ENCODE results near the gene IL19. TPM values are rescaled to one million over a fixed set of nuclear protein-coding genes. Genes with fewer than 3 reads are reported as not detected.
A peak's percentile ranks its signal among the peaks of the same experiment; 100 is the strongest.
"Not testable (repeated sequence)": the region's sequence is repeated elsewhere in the genome, so short reads cannot be mapped to it uniquely, and the experiment has no call there.

Gene IL19
- total and polyA plus RNA-seq, 5 donors from 2014 or later, result not detected

DNA sequence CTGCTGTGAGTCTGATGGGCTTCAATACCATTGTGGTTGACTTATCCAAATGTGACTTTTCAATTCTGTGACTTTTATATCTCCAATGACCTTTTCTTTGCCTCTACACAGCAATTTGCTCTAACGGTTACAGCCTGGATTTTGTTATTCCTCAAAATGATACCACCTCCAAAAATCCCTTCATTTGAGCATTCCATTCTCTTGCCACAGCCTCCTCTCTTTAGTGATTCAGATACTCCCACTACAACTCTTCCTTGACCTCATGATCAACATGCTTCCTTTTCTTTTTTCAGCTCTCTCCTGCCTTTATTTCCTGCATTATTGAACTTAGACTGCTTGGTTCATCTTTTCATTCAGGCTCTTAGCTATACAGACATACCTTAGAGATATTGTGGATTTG lies 16.6 kb upstream of the IL19 start:
- peak overlapping the region in 1 of 3 donors; percentile 42 for H3K27ac Mint-ChIP-seq

GRCh38 chr1:206757524-206758266 lies 12.9 kb upstream of the IL19 start:
- peak; percentile 97 to 98 for ATAC-seq (ENCODE audit: low read depth in 2 of 2)
- Histone ChIP-seq H3K4me1 (ENCODE audit: control insufficient read depth, insufficient read depth, low read length, poor library complexity, severe bottlenecking) (peaks cover 41% of the 10 kb centered on the region), H3K9me3 (ENCODE audit: control insufficient read depth in 2 of 2, low read length in 2 of 2) (no peaks in the 10 kb centered on the region), H3K4me3 (ENCODE audit: low read depth, low read length) (peak overlapping the region; percentile 77), H3K27me3 (ENCODE audit: control insufficient read depth, insufficient read depth, low read length) (no peaks in the 10 kb centered on the region), H3K27ac (ENCODE audit: insufficient read depth, low read length, poor library complexity, severe bottlenecking) (peak overlapping the region; percentile 67), H3K36me3 (ENCODE audit: control insufficient read depth, insufficient read depth, low read length) (no peaks in the 10 kb centered on the region)
- Mint-ChIP-seq H3K9me3 (peaks cover 0 to 1% (median 0%) of the 10 kb centered on the region in 7 donors), H3K4me3 (no peak overlapping the region), H3K4me1 (peaks cover 11 to 42% (median 32%) of the 10 kb centered on the region in 4 donors), H3K27ac (no peak overlapping the region), H3K27me3 (no peaks in the 10 kb centered on the region), H3K36me3 (peaks cover 3% of the 10 kb centered on the region)
- DNase-seq, result peak in 2 of 3 donors; percentile 79 to 89

More for the DNA sequence above, 16.6 kb upstream of the IL19 start:
- Histone ChIP-seq H3K9me3 (ENCODE audit: control insufficient read depth in 2 of 2, low read length in 2 of 2) (no peaks in the 10 kb centered on the region), H3K4me1 (ENCODE audit: control insufficient read depth, insufficient read depth, low read length, poor library complexity, severe bottlenecking) (peaks cover 35% of the 10 kb centered on the region), H3K36me3 (ENCODE audit: control insufficient read depth, insufficient read depth, low read length) (no peaks in the 10 kb centered on the region), H3K4me3 (ENCODE audit: low read depth, low read length) (no peak overlapping the region), H3K27me3 (ENCODE audit: control insufficient read depth, insufficient read depth, low read length) (peaks cover 2% of the 10 kb centered on the region), H3K27ac (ENCODE audit: insufficient read depth, low read length, poor library complexity, severe bottlenecking) (no peak overlapping the region)
- ATAC-seq (ENCODE audit: low read depth in 2 of 2) (no peak), DNase-seq (no peak)
- Mint-ChIP-seq H3K4me1 (peaks cover 16 to 34% (median 21%) of the 10 kb centered on the region in 4 donors), H3K36me3 (peaks cover 3% of the 10 kb centered on the region), H3K27me3 (no peaks in the 10 kb centered on the region), H3K4me3 (peak overlapping the region in 1 of 4 donors; percentile 2), H3K9me3 (peaks cover 0 to 1% (median 0%) of the 10 kb centered on the region in 7 donors)

DNA sequence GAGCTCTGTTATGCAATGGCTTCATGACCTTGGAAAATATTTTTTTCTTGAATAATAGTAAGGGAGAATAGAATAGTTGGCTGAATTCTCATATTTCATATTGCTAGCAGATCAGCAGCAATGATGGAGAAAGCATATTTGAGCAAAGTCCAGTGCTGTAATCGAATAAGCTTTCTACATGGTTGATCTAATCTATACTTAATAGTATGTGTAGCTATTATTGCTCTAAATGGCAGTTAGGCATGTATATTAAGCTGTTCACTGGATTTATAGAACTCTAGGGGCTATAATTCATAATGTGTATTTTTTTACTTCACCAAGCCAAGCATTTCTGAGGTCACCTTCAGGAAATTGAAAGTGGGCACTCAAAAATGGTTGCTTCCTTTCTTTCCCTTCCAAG lies 10.0 kb upstream of the IL19 start:
- Mint-ChIP-seq H3K4me1 (peaks cover 3 to 48% (median 34%) of the 10 kb centered on the region in 4 donors), H3K36me3 (peaks cover 3% of the 10 kb centered on the region), H3K9me3 (no peaks in the 10 kb centered on the region), H3K27me3 (no peaks in the 10 kb centered on the region), H3K4me3 (no peak overlapping the region), H3K27ac (peak overlapping the region in 2 of 3 donors; percentile 39 to 46)
- H3K27me3 ChIP-seq (ENCODE audit: control insufficient read depth, insufficient read depth, low read length), result no peaks in the 10 kb centered on the region
- no peak overlapping the region for H3K27ac ChIP-seq (ENCODE audit: insufficient read depth, low read length, poor library complexity, severe bottlenecking)
- no peaks in the 10 kb centered on the region for H3K9me3 ChIP-seq (ENCODE audit: control insufficient read depth in 2 of 2, low read length in 2 of 2)
- H3K4me3 ChIP-seq (ENCODE audit: low read depth, low read length), result no peak overlapping the region
- no peak for ATAC-seq (ENCODE audit: low read depth in 2 of 2)
- H3K36me3 ChIP-seq (ENCODE audit: control insufficient read depth, insufficient read depth, low read length), result no peaks in the 10 kb centered on the region
- no peak for DNase-seq
- H3K4me1 ChIP-seq (ENCODE audit: control insufficient read depth, insufficient read depth, low read length, poor library complexity, severe bottlenecking), result peaks cover 41% of the 10 kb centered on the region

- no peak overlapping the region for H3K4me3 ChIP-seq (ENCODE audit: low read depth, low read length)
- no peaks in the 10 kb centered on the region for H3K27me3 ChIP-seq (ENCODE audit: control insufficient read depth, insufficient read depth, low read length)
- no peaks in the 10 kb centered on the region for H3K36me3 ChIP-seq (ENCODE audit: control insufficient read depth, insufficient read depth, low read length)
- no peak overlapping the region for H3K27ac ChIP-seq (ENCODE audit: insufficient read depth, low read length, poor library complexity, severe bottlenecking)
- H3K9me3 ChIP-seq (ENCODE audit: control insufficient read depth in 2 of 2, low read length in 2 of 2), result no peaks in the 10 kb centered on the region
- peak overlapping the region; percentile 21 to 49 (median 39) for H3K27ac Mint-ChIP-seq
- H3K36me3 Mint-ChIP-seq, result peaks cover 2% of the 10 kb centered on the region
- H3K9me3 Mint-ChIP-seq, result no peaks in the 10 kb centered on the region
- H3K4me3 Mint-ChIP-seq, result peak overlapping the region in 2 of 4 donors; percentile 8 to 49
- no peak for DNase-seq
- peaks cover 46% of the 10 kb centered on the region for H3K4me1 ChIP-seq (ENCODE audit: control insufficient read depth, insufficient read depth, low read length, poor library complexity, severe bottlenecking)
- H3K4me1 Mint-ChIP-seq, result peaks cover 9 to 50% (median 38%) of the 10 kb centered on the region in 4 donors
- no peak for ATAC-seq (ENCODE audit: low read depth in 2 of 2)
- H3K27me3 Mint-ChIP-seq, result no peaks in the 10 kb centered on the region
Measured at GRCh38 chr1:206761159-206761768, 9.3 kb upstream of the IL19 start.

DNA sequence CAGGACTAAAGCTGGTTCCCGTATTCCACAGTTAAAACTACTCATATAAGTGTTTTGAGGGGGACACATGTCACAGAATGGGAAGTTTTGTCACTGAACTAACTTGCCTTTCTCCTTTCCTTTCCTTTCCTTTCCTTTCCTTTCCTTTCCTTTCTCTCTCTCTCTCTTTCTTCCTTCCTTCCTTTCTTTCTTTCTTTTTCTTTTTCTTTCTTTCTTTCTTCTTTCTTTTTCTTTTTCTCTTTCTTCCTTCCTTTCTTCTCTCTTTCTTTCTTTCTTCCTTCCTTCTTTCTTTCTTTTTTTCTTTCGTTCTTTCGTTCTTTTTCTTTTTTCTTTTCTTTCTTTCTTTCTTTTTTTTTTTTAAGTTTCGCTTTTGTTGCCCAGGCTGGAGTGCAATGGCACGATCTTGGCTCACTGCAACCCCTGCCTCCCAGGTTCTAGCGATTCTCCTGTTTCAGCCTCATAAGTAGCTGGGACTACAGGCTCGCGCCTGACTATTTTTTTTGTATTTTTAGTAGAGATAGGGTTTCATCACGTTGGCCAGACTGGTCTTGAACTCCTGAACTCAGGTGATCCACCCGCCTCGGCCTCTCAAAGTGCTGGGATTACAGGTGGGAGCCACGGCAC lies 7.7 kb upstream of the IL19 start:
- H3K9me3 Mint-ChIP-seq; H3K36me3 Mint-ChIP-seq; H3K4me3 ChIP-seq (ENCODE audit: low read depth, low read length); H3K27me3 Mint-ChIP-seq; H3K36me3 ChIP-seq (ENCODE audit: control insufficient read depth, insufficient read depth, low read length); DNase-seq; H3K27me3 ChIP-seq (ENCODE audit: control insufficient read depth, insufficient read depth, low read length); H3K27ac Mint-ChIP-seq; H3K4me3 Mint-ChIP-seq; H3K9me3 ChIP-seq (ENCODE audit: control insufficient read depth in 2 of 2, low read length in 2 of 2); ATAC-seq (ENCODE audit: low read depth in 2 of 2); H3K27ac ChIP-seq (ENCODE audit: insufficient read depth, low read length, poor library complexity, severe bottlenecking): not testable (repeated sequence)
- H3K4me1 Mint-ChIP-seq, result peaks cover 13 to 57% (median 44%) of the 10 kb centered on the region in 4 donors
- peaks cover 43% of the 10 kb centered on the region for H3K4me1 ChIP-seq (ENCODE audit: control insufficient read depth, insufficient read depth, low read length, poor library complexity, severe bottlenecking)

- H3K36me3 ChIP-seq (ENCODE audit: control insufficient read depth, insufficient read depth, low read length); DNase-seq; ATAC-seq (ENCODE audit: low read depth in 2 of 2); H3K9me3 Mint-ChIP-seq; H3K27me3 ChIP-seq (ENCODE audit: control insufficient read depth, insufficient read depth, low read length); H3K9me3 ChIP-seq (ENCODE audit: control insufficient read depth in 2 of 2, low read length in 2 of 2); H3K27ac ChIP-seq (ENCODE audit: insufficient read depth, low read length, poor library complexity, severe bottlenecking); H3K36me3 Mint-ChIP-seq; H3K27me3 Mint-ChIP-seq: not testable (repeated sequence)
- Mint-ChIP-seq H3K27ac (peak overlapping the region; percentile 77 to 89 (median 83)), H3K4me3 (peak overlapping the region; percentile 45 to 78 (median 70)), H3K4me1 (peaks cover 23 to 78% (median 62%) of the 10 kb centered on the region in 4 donors)
- Histone ChIP-seq H3K4me1 (ENCODE audit: control insufficient read depth, insufficient read depth, low read length, poor library complexity, severe bottlenecking) (peaks cover 54% of the 10 kb centered on the region), H3K4me3 (ENCODE audit: low read depth, low read length) (peak overlapping the region; percentile 55)
Measured at GRCh38 chr1:206765771-206766170, 4.8 kb upstream of the IL19 start.

- H3K4me3 ChIP-seq (ENCODE audit: low read depth, low read length), result peak overlapping the region; percentile 55
- DNase-seq (peak; percentile 58 to 74 (median 69)), ATAC-seq (ENCODE audit: low read depth in 2 of 2) (peak; percentile 78 to 81)
- Mint-ChIP-seq H3K4me3 (peak overlapping the region; percentile 65 to 78 (median 72)), H3K36me3 (no peaks in the 10 kb centered on the region), H3K27ac (peak overlapping the region; percentile 82 to 86 (median 83)), H3K4me1 (peaks cover 24 to 79% (median 62%) of the 10 kb centered on the region in 4 donors), H3K9me3 (no peaks in the 10 kb centered on the region), H3K27me3 (no peaks in the 10 kb centered on the region)
- H3K4me1 ChIP-seq (ENCODE audit: control insufficient read depth, insufficient read depth, low read length, poor library complexity, severe bottlenecking), result peaks cover 59% of the 10 kb centered on the region
- no peaks in the 10 kb centered on the region for H3K36me3 ChIP-seq (ENCODE audit: control insufficient read depth, insufficient read depth, low read length)
- no peaks in the 10 kb centered on the region for H3K9me3 ChIP-seq (ENCODE audit: control insufficient read depth in 2 of 2, low read length in 2 of 2)
- H3K27ac ChIP-seq (ENCODE audit: insufficient read depth, low read length, poor library complexity, severe bottlenecking), result no peak overlapping the region
- no peaks in the 10 kb centered on the region for H3K27me3 ChIP-seq (ENCODE audit: control insufficient read depth, insufficient read depth, low read length)
Measured at GRCh38 chr1:206766251-206766856, 4.2 kb upstream of the IL19 start.
